Measurements from ENCODE around the gene AKT2.
"Not testable (repeated sequence)": the region's sequence is repeated elsewhere in the genome, so short reads cannot be mapped to it uniquely, and the experiment has no call there.

AKT2 gene

DNA sequence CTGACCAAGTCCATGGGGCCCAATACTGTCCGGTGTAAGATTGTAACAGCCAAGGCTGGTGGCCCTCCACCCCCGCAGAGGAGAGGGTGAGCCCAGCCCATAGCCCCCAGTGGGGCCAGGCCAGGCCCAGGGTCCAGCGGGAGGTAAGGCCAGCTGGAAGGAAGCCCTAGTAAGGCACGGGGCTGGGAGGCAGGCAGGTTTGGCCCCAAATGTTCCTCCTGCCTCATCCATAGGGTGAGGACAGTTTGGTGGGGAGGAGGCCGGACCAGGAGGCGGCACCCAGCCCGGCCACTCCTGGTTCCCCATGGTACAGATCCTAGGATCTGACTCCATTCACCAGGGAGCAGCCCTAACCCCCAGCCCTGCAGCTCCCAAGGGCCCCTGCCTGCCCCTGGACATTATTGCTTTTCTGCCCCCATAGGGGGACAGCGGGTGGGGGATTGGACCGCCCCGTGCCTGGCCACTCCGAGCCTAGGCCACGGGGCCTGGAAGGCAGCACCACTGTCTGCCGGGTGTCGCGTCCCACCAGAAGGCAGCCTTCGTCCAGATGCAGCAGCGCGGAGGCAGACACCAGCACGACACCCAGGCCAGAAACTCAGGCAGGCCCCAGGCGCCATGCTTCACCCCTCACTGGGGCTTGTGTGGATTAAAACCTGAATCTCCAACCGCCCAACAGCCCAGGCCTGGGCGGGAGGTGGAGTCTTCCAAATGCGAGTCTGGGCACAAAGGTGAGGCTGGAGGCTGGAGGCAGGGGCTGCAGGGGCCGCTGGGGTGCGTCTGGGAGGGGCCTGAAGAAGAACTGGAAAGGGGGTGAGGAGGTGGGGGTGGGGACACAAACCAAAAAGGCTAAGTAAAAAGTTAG lies 52.0 kb downstream of the AKT2 start:
- DNase-seq: no peak

DNA sequence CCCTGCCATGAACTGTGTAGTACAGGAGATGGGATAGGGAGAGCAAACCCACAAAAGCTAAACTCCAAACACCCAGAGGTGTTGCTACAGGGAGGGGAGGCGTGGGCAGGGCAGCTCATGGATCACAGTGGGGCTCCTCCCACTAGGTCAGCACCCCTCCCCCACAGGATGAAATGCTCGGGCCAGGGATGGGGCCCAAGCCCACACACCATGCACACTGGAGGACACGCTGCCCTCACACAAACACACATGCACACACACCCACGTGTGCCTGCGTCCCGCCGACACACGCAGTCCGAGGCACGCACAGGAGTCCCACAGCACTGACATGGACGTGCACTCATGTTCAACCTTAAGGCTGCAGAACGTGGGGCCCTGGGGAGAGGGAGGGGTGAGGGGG lies 52.7 kb downstream of the AKT2 start:
- DNase-seq: no peak

DNA sequence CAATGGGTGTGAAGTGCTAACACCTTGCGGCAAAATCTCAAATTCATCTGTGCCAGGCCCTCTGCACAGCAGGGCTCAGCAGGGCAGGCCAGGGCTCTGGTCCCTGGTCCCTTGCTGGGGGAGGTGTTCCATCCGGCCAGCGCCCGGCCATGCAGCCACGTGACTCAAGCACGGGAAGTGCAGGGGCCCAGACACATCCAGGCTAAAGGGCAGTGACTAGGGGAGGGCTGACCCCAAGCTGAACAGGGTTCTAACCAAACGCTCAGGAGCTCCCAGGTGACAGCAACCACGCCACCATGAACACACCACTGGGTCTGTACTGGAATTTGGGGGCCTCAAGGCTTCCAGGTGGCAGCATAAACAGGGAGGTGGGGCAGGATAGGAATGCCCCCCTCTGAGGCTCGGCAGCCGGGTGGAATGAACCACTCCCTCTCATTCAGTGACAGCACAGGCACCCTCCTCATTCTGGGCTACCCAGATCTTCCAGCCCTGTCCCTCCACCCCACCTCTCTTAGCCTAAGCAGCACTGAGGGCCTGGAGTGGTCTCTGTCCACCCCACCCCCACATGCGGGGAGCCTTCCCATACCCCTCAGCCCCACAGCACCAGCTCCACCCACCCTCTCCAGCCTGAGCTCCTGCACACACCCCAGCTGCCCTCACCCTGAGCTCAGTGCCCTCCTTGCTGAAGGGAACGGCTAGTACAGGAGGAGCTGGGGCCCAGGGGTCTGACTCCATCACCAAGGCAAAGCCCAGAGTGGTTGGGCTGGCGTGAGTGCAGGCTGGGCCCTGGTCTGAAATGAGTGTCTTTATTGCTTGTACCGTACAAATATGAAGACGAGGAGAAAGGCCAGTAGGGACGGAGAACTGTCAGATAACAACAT lies 53.4 kb downstream of the AKT2 start:
- no peak for DNase-seq

DNA sequence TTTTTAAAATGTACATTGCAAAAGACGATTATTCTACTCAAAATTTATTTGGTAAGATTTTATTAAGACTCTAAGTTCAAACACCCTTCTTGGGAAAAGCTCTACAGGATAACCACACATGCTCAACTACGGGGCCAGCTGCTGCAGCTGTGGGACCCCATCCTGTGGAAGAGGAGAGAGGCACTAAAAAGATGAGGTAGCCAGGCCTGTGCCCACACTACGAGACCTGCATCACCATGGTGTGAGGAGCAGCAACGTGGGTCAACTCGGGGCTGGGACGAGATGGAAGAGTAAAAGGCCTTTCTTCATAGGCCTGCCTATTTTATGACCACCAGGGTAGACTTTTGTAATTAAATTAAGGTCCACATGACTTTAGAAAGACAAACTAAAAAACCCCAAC lies 54.1 kb downstream of the AKT2 start:
- no peak for DNase-seq

DNA sequence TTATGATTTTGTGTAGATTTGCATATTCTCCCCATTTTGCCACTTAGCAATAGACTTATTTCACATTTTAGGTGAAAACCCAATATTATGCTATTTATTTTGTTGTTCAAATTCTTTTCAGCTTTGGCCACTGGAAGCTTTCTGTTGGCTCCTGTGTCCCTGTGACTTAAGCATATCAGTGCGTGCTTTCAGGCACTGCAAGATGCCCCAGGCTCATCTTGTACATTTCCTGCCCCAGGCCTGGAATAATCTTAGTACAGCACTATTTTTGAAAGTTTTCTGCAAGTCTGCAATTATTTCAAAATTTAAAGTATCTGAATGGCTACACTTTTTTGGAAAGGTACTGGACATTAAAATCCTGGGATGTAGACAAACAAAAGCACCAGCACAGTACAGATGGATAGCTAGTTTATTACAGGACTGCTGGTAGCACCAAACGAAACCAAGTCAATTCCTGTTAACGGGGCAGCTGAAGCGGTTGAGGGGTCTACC lies 55.2 kb downstream of the AKT2 start:
- DNase-seq: no peak

DNA sequence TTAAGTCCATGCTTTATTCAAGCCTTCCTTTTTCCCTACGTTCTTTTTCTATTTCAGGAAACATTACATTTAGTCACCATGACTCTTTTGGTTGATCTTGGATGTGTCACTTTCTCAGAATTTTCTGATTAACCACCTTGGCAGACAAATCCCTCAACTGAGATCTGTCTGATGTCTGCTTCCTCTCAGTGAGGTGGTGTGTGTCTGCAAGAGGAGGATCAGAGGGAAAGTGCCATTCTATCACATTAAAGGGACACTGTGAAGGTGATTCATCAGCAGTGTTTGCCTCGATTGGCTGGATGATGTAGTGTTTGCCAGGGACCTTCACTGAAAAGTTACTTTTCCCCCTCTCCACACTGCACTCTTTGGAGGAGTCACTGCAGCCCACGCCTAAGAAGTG lies 55.7 kb downstream of the AKT2 start:
- DNase-seq: no peak

DNA sequence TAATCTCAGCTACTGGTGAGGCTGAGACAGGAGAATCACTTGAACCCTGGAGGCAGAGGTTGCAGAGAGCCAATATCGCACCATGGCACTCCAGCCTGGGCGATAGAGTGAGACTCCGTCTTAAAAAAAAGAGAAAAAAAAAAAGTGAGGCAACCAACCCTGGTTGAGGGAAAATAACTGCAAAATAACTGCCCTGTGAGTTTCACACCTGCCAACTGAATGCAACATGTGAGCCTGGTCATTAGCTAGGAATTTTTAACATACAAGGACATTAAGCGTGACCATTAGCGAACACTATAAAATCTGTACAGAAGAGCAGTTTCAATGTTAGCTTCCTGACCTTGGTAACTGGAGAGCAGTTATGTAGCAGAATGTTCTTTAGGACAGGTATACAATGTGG lies 56.3 kb downstream of the AKT2 start:
- no peak for DNase-seq

DNA sequence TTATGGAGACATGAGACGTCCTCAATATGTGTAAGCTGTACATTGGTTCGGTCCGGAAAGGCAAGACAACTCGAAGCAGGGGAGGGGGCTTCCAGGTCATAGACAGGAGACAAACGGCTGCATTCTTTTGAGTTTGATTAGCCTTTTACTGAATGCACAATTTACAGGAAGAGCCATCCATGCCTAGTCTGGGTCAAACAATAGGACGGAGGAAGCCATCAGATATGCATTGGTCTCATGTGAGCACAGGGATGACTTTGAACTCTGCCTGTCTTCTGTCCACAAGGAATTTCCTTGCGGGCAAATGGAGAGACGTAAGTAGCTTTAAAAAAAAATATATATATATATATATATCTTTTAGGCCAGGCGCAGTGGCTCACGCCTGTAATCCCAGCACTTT lies 56.8 kb downstream of the AKT2 start:
- no peak for DNase-seq

DNA sequence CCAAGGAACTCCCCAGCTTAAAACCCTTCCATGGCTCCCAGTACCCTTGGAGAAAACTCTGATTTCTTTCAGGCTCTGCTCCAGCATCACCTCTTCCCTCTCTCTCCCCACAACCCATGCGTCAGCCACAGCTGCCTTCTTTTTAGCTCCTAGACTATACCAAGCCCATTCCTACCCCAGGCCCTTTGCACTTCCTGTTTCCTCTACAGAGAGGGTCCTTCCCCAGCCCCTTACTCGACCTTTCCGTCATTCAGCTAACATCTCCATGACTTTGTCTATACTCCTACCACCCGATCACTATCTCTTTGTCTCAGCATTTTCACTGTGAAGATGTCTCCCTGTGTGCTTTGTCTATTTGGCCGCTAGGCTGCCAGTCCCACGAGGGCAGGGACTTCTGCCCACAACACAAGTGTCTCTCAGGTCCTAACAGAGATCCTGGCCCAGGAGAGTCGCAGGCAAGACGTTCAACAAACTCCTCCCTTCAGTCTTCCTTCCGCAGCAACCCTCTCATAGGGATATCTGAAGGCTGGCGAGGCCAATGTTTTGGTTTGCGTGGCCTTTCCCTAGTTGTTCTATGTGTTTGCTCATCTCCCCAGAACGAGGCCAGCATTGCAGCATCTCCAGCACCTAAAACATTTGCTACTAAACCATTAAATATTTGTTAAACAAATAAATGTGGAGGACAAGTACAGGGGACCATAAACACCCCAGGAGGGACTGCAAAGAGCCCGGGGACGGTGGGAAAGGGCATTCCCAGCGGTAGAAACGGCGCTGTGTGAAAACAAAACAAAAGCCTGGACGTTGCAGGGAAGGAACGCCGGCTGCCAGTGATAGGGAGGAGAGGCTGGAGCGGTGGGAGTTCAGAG lies 59.5 kb downstream of the AKT2 start:
- no peak for DNase-seq

DNA sequence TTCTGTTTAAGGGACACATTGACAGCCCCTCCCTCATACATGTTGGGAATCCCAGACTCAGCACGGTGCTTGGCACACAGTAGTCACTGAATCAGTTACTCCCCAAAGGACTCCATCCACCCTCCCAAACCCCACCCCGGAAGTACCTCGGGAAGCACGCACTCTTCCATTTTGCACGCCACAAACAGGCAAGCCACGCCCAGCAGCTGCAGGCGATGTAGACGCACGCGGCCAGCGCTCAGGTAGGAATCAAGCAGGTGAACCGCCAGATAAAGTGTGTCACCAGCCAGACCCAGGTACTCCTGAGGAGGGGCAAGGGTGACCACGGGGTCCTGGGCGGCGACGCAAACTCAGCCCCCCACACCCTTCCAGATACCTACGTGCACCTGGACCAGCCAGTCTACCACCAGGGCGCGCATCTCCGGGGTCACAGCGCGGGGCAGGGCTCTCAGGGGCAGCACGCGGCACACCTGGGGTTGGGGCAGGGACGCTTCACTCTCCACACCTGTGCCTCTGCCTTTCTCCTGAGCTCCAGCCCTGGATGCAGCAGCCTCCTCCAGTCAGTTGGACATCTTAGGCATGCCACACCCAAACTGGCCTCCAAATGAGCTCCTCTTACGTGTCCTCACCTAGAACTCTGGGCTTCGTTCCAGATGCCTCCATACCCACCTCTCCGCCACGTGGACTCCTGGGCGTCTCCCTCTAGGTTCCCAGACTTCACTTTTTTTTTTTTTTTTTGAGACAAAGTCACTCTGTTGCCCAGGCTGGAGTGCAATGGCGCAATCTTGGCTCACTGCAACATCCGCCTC lies 60.6 kb downstream of the AKT2 start:
- DNase-seq: no peak

DNA sequence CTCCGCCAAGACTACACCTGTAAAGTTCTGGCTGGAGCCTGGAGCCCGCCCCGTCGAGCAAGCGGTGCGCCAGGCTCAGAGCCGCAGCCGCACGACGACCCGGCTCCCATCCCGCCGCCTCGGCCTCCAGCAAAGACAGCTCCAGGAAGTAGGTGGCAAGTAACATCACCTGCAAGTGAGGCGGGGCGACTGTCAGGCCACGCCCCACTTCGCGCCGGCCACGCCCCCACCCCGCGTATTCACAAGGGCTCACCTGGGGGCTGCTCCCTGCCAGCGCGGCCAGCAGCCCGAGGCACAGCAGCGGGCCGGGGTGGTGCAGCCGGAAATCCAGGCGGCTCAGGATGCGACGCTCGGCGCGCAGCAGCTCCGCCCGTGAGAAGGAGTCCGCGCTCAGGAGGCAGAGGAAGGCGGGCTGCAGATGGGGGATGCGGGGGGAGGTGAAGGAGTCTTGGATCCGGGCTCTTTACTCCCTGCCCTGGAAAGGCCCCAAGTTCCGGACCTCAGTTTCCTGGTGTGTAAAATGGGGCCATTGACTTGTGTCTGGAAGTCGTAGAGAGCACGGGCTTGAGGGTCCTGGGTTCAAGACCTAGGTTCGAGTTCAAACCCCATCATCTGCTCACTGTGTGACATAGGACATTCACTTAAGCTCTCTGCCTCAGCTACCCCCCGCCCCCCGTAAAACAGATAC lies 61.9 kb downstream of the AKT2 start:
- DNase-seq: no peak

DNA sequence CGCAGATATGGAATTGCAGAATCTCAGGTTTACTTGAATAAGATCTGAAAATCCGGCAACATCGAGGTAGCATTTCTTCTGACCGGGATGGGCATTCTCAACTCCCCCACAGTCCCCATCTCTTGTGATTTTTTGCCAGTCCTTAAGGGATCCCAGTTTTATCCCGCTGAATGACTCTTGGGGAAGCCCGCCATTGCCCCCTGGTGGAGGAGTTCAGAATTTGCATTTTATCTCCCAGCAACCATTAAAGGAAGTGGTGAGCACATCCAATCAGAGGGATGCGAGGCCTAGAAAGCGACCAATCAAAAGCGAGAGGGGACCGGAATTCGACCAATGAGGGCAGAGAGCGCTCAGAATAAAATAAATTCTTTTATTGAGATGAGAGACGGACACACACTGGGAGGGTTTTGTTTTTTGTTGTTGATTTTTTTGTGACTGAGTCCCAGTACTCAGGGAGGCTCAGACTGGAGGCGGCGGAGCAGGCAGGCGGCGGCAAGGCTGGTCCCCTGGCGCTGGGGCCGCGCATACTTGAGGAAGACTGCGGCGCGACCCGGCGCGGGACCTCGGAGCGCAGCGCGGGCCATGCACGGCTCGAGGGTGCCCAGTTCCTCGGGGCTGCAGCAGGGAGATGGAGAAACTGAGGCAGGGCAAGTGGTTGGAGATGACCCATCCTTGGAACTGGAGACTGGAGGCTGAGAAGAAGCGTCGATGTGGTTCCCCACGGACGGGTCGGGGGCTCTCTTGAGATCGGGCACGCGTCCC lies 63.1 kb downstream of the AKT2 start:
- peak; percentile 59 to 65 for DNase-seq

DNA sequence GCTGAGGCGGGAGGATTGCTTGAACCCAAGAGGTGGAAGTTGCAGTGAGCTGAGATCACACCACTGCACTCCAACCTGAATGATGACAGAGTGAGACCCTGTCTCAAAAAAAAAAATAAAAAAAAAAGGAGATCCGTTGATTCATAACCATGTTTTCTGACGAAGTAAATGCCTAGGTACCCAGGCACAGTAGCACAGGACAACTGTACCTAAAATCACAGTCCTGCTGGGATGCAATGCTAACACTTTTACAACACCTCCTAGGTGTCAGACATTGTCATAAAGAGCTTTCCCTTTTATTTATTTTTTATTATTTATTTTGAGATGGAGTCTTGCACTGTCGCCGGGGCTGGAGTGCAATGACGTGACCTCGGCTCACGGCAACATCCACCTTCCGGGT lies 64.5 kb downstream of the AKT2 start:
- no peak for DNase-seq

DNA sequence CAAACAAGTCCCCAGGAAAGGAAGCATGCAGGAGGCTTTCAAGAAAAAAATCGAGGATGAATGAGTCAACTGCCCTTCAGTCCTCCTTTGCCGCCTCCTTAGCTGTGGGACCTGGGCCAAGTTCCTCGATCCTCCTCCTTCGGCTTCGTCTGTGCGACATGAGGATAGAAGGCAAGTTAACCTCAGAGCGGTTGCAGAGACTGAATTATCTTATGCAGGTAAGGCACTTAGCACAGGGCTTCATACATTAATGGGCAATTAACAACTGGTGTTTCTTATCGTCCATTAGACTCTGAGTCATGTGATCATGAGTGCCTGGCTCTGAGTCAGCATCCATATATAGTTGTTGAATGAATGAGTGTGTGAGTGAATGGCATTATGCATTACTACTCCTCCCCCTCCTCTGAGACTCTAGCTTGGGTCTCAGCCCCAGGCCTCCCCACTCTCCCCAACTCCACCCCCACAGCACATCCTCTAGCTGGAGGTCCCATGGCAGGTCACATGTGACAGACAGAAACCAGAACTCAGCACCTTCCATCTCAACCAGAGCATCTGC lies 65.3 kb downstream of the AKT2 start:
- peak in 1 of 2 experiments; percentile 7 for DNase-seq

DNA sequence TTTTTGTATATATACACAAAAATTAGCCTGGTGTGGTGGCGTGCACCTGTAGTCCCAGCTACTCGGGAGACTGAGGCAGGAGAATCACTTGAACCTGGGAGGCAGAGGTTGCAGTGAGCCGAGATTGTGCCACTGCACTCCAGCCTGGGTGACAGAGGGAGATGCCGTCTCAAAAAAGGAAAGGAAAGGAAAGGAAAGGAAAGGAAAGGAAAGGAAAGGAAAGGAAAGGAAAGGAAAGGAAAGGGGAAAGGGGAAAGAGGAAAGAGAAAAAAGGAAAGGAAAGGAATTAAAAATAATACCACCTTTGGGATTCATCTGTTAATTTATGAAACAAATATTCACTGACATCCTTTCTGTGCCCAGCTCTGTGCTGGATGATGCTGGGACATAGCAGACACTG lies 66.1 kb downstream of the AKT2 start:
- DNase-seq: not testable (repeated sequence)

DNA sequence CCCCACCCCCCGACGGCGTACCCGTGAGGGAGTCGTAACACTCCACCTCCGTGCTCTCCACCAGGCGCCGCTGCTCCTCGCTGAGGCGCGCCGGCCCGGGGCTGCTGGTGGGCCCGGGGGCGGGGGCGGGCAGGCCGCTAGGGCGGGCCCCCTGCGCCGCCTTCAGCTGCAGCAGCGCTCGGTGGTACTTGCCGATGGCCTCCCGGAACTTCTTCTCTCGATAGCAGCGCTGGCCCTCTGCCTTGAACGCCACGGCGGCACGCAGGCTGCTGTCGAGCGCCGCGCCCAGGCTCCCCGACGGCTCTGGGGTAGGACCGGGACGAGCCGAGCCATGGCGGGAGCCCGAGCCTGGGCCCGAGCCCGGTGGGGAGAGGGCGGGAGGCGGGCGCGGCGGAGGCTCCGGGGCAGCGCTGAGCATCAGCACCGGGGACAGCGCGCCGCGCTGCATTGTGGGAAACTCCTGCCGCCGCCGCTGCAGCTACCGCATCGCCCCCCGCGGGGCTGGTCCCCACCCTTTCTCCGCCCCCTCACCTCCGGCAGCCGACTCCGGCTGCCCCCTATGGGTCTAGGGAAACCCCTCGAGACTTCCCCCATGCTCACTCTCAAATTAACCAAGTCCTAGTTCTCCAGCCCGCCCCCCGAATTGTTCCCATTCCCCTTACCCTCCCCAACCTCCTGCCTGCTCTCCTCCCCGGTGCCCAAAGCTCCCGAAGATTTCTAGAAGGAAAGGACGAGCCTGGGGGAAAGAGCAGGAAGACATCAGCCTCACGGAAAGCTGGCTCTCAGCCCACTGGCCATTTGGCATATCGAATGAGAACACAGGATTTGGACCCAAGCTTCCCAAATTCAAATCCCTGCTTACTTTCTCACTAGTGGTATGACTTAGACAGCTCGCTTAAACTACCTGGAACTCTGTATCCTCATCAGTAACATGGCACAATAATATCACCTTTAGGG lies 66.9 kb downstream of the AKT2 start, which contains the start of gene TTC9B:
TTC9B (minus strand) TSS at position 451 of the 957 bp plus-strand sequence; CDS start at position 448, 3 bp downstream.
- DNase-seq: no peak

DNA sequence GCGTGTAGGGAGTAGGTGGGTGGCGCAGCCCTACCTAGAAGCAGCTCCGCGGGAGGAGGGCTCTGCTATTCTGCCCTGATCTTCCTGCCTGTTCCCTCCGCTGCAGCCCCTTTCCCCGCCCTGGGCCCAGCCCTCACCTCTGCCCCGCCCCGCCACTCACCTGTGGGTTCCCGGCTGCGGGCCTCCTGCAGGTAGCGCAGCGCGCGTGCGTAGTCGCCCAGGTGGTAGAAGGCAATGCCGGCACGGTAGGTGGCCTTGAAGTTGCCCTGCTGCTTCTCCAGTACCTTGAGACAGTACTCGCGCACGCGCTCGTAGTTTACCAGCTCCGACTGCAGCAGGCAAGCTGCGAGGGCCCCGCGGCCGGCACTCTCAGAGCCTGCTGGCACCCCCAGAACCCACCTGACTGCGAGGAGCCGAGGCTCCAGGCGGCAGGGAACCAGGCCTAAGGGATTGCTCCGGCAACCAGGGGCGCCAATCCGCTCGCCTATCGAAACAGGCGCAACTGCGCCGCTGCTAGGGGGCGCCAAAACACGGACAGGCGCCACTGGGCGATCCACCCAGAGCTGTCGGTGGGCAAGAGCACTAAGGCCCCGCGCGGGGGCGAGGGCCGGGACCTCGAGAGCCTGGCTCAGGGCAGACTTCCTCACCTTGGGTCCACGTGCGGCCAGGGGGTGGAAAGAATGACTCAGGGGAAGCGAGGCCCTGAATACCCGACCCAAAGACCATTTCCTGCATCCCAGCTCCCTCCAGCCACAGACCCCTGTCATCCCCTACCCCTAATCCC lies 67.9 kb downstream of the AKT2 start:
- no peak for DNase-seq

DNA sequence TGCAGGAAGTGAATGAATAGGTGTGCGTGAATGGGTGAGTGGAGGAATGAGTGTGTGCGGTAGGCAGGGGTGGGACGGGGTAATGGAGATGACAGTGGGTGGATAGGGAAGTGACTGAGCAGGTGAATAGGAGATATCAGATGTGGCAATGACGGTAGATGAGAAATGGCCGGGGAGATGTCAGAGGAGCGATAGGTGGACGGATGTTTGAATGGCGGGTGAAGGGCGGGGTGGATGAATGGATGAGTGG lies 68.4 kb downstream of the AKT2 start:
- DNase-seq: no peak

Data from AML-193 (cell line).